Left lung (tissue), 10 donors: ENCODE measurements around the gene FBXO38. TPM values are rescaled to one million over a fixed set of nuclear protein-coding genes. Genes with fewer than 3 reads are reported as not detected.

Experiments used
- ATAC-seq: fragments of 200-7000 bp; cut with Tn5 transposase; one replicate; pipeline ENCODE4 v1.9.1; 2020; ENCODE audit warnings: moderate library complexity
- DNase-seq, 4 donors: peaks; one replicate each; pipeline ENCODE4 v3.0.0-alpha.2; 2013 to 2020
- H3K27ac ChIP-seq, 2 donors: fragments of 200-600 bp; sonication (generic) in 1 of 2; one replicate each; pipeline versions ENCODE4 v1.5.0 to v1.8.0; 2020 to 2021
- H3K27me3 ChIP-seq, 2 donors: fragments of 200-600 bp; sonication (generic) in 1 of 2; one replicate each; pipeline versions ENCODE4 v1.5.0 to v1.8.0; 2020 to 2021
- H3K36me3 ChIP-seq, 2 donors: fragments of 200-600 bp; sonication (generic) in 1 of 2; one replicate each; pipeline versions ENCODE4 v1.5.0 to v1.8.0; 2020 to 2021
- H3K4me1 ChIP-seq, 2 donors: fragments of 200-600 bp; one replicate each; pipeline ENCODE4 v1.8.0; 2021
- H3K4me3 ChIP-seq, 2 donors: fragments of 200-600 bp; sonication (generic) in 1 of 2; one replicate each; pipeline versions ENCODE4 v1.5.0 to v1.8.0; 2020 to 2021; ENCODE audit warnings: mild to moderate bottlenecking in 1 of 2
- H3K9me3 ChIP-seq, 2 donors: fragments of 200-600 bp; sonication (generic) in 1 of 2; one replicate each; pipeline versions ENCODE4 v1.5.0 to v1.8.0; 2020 to 2021
- intact Hi-C, 2 donors: fragments of 100-400 bp; cut with DNase I; formaldehyde crosslinking; loops; one replicate each; pipeline versions ENCODE4 v1.11.2 to v1.14.2; 2022
- polyA plus RNA-seq, 6 donors: library from polyadenylated mRNA; unstranded; fragments of 120-200 nt; gene quantifications; one replicate each; pipeline ENCODE4 v1.2.1, GENCODE V29; 2013; ENCODE audit not compliant: insufficient read length in 6 of 6
- total RNA-seq, 2 donors: library from RNA; stranded (reverse); fragmentation: NEBNext Ultra II Directional; extraction: Animal tissue kit (Norgen Biotek cat#: 25700); gene quantifications; one replicate each; pipeline ENCODE4 v1.2.1, GENCODE V29; 2021
- TF ChIP-seq, protein P1 (sequence below), 2 donors: fragments of 200-600 bp; sonication (generic) in 1 of 2; IDR thresholded peaks; one replicate each; pipeline versions ENCODE4 v1.5.0 to v1.8.0; 2021; ENCODE audit warnings: antibody characterized with exemption in 2 of 2
- donor health status: DM: no; HTN: yes; CAD: no.
- donor health status: DM: no; HTN: no; CAD: no.

Gene FBXO38
- total and polyA plus RNA-seq, 8 donors: 45.0 to 72.9 (median 52.8) TPM

DNA sequence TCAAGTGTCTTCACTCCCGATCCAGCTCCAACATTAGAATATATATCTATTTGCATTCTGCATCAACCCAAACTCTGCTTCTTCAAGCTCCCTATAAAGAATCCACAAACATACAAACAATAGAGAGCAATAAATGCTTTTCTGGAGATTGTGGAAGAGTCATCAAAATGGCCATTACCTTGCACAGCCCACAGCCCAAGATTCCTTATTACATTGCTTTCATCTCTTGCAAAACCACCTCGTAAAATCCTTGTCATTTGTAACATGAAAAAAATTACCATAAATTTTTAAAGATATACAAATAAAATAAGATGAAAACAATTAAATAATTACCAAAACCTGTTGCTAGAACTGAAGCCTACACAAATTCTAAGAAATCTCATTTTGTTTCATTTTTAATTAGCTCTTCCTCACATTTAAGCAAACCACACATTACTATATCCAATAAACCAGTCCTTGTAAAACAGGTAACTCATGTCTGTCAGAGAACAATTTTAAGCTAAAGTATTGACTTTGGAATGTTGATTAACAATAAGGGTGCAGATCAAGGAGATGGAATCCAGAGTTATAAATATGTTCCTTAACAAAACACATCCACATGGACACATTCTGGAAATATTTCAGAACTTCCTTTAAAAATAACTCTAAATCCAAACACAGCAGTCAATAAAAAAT is 41.2 kb upstream of the FBXO38 start:
- H3K4me1 ChIP-seq: no peaks in the 10 kb centered on the region
- TF ChIP-seq, protein P1, sequence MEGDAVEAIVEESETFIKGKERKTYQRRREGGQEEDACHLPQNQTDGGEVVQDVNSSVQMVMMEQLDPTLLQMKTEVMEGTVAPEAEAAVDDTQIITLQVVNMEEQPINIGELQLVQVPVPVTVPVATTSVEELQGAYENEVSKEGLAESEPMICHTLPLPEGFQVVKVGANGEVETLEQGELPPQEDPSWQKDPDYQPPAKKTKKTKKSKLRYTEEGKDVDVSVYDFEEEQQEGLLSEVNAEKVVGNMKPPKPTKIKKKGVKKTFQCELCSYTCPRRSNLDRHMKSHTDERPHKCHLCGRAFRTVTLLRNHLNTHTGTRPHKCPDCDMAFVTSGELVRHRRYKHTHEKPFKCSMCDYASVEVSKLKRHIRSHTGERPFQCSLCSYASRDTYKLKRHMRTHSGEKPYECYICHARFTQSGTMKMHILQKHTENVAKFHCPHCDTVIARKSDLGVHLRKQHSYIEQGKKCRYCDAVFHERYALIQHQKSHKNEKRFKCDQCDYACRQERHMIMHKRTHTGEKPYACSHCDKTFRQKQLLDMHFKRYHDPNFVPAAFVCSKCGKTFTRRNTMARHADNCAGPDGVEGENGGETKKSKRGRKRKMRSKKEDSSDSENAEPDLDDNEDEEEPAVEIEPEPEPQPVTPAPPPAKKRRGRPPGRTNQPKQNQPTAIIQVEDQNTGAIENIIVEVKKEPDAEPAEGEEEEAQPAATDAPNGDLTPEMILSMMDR (IDR thresholded peaks at IDR 0.05): no peak
- ATAC-seq (no peak), DNase-seq (no peak)
- H3K27ac ChIP-seq: no peak overlapping the region
- H3K36me3 ChIP-seq: no peaks in the 10 kb centered on the region
- intact Hi-C loops: no loop called here
- H3K4me3 ChIP-seq: no peak overlapping the region
- no peaks in the 10 kb centered on the region for H3K9me3 ChIP-seq
- H3K27me3 ChIP-seq: no peaks in the 10 kb centered on the region

DNA sequence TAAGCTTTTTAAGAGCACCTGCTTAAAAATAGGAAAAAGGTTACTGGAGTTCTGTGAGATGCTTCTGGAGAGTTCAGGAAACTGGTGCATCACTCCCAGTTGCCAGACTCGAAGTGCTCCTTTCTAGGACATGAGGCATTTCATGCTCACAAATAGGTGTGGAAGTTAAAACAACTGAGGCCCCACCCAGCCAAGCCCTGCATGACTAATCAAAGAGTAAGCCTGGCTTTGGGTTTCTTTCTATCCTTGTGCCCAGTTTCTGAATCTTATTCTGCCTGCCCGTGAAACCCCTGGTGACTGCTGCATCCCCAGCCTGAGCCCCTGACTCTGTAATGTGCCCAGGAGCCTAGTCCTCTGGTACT is 40.7 kb upstream of the FBXO38 start:
- H3K4me1 ChIP-seq: no peaks in the 10 kb centered on the region
- ATAC-seq (peak; percentile 54), DNase-seq (peak in 1 of 4 donors; percentile 36)
- TF ChIP-seq, protein P1 (IDR thresholded peaks at IDR 0.05): no peak
- H3K36me3 ChIP-seq: no peaks in the 10 kb centered on the region
- intact Hi-C loops: no loop called here
- H3K27ac ChIP-seq: no peak overlapping the region
- no peaks in the 10 kb centered on the region for H3K9me3 ChIP-seq
- H3K27me3 ChIP-seq: no peaks in the 10 kb centered on the region
- H3K4me3 ChIP-seq: no peak overlapping the region

- intact Hi-C loops: no loop called here
- Histone ChIP-seq H3K36me3 (no peaks in the 10 kb centered on the region), H3K27me3 (no peaks in the 10 kb centered on the region), H3K4me1 (no peaks in the 10 kb centered on the region), H3K9me3 (no peaks in the 10 kb centered on the region), H3K27ac (no peak overlapping the region), H3K4me3 (no peak overlapping the region)
- ATAC-seq: no peak
- no peak for DNase-seq
- TF ChIP-seq, protein P1 (IDR thresholded peaks at IDR 0.05): no peak
These were observed 39.9 kb upstream of the FBXO38 start for GRCh38 chr5:148343603-148344487.

GRCh38 chr5:148347706-148348105 is 36.1 kb upstream of the FBXO38 start:
- Histone ChIP-seq H3K4me3 (no peak overlapping the region), H3K27me3 (no peaks in the 10 kb centered on the region), H3K36me3 (peaks cover 0 to 3% of the 10 kb centered on the region in 2 donors), H3K4me1 (no peaks in the 10 kb centered on the region), H3K27ac (no peak overlapping the region), H3K9me3 (no peaks in the 10 kb centered on the region)
- TF ChIP-seq, protein P1 (IDR thresholded peaks at IDR 0.05): no peak
- ATAC-seq (no peak), DNase-seq (no peak)
- intact Hi-C loops: no loop called here

DNA sequence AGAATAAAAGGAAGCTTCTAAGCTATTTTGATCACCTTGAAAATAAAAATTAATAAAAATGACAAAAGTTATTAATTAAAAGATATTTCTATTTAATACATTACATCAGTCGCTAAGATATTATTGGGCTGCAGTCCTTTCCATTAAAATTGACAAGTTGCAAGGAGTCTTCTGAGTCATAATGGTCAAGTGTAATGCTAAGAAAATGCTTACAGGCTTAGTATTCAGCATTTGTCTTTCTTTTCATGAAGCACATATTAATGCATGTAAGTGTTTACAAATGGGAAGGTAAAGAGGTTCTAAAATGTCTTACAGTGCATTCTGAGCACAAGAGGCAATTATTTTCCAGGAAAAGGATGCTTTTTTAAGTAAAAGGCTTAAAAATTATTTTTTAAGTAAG is 31.1 kb upstream of the FBXO38 start:
- ATAC-seq (peak; percentile 90), DNase-seq (no peak)
- Histone ChIP-seq H3K4me1 (no peaks in the 10 kb centered on the region), H3K9me3 (no peaks in the 10 kb centered on the region), H3K27ac (no peak overlapping the region), H3K36me3 (peaks cover 0 to 3% of the 10 kb centered on the region in 2 donors), H3K4me3 (no peak overlapping the region), H3K27me3 (no peaks in the 10 kb centered on the region)
- intact Hi-C loops: no loop called here
- TF ChIP-seq, protein P1 (IDR thresholded peaks at IDR 0.05): no peak
